GM18526 (cell line): Measurements from ENCODE around the gene AKAP1.

Experiments
- POLR2A ChIP-seq: IDR thresholded peaks from 3 replicates; pipeline ENCODE4 v1.6.1; 2011; ENCODE audit not compliant: insufficient read length; ENCODE audit errors: extremely low read depth

AKAP1 gene

GRCh38 chr17:57136355-57136754, 51.3 kb downstream of the AKAP1 start:
- no peak for TF ChIP-seq POLR2A

GRCh38 chr17:57138030-57138911, 53.2 kb downstream of the AKAP1 start:
- TF ChIP-seq POLR2A = no peak

GRCh38 chr17:57138956-57139576, 54.0 kb downstream of the AKAP1 start:
- TF ChIP-seq POLR2A = no peak

GRCh38 chr17:57140316-57140715, 55.3 kb downstream of the AKAP1 start:
- no peak for TF ChIP-seq POLR2A

- TF ChIP-seq POLR2A = no peak
Observed at GRCh38 chr17:57142925-57143324, 57.9 kb downstream of the AKAP1 start.

- TF ChIP-seq POLR2A = no peak
Observed at GRCh38 chr17:57143361-57143760, 58.3 kb downstream of the AKAP1 start.

GRCh38 chr17:57143919-57144318, 58.9 kb downstream of the AKAP1 start:
- TF ChIP-seq POLR2A = no peak

GRCh38 chr17:57144567-57144966, 59.5 kb downstream of the AKAP1 start:
- TF ChIP-seq POLR2A = no peak

GRCh38 chr17:57145347-57145746, 60.3 kb downstream of the AKAP1 start:
- no peak for TF ChIP-seq POLR2A

GRCh38 chr17:57146273-57146672, 61.2 kb downstream of the AKAP1 start:
- TF ChIP-seq POLR2A = no peak

- no peak for TF ChIP-seq POLR2A
Observed at GRCh38 chr17:57151798-57152197, 66.8 kb downstream of the AKAP1 start.

- no peak for TF ChIP-seq POLR2A
Observed at GRCh38 chr17:57152967-57153528, 68.0 kb downstream of the AKAP1 start.

- no peak for TF ChIP-seq POLR2A
Observed at GRCh38 chr17:57154921-57155320, 69.9 kb downstream of the AKAP1 start.

GRCh38 chr17:57158325-57158724, 73.3 kb downstream of the AKAP1 start:
- no peak for TF ChIP-seq POLR2A

GRCh38 chr17:57158795-57159194, 73.7 kb downstream of the AKAP1 start:
- TF ChIP-seq POLR2A = no peak

GRCh38 chr17:57160624-57161023, 75.6 kb downstream of the AKAP1 start:
- TF ChIP-seq POLR2A = no peak
